ENCODE results near the gene DNAJC13. TPM values are rescaled to one million over a fixed set of nuclear protein-coding genes. Genes with fewer than 3 reads are reported as not detected.
A peak's percentile ranks its signal among the peaks of the same experiment; 100 is the strongest.

The DNAJC13 gene
- total RNA-seq, 2 experiments from 2014 or later: 29.9 to 32.0 TPM

- POLR2A ChIA-PET: interaction anchor here (1.8 kb wide), 1 partner anchor 10 kb away, joined by 11 read pairs; no protein-coding TSS in a partner anchor
- no peak for DNase-seq
- peaks cover 26% of the 10 kb centered on the region for H3K4me1 Mint-ChIP-seq (ENCODE audit: low read depth)
- peaks cover 2% of the 10 kb centered on the region for H3K36me3 Mint-ChIP-seq (ENCODE audit: low read depth)
- no peaks in the 10 kb centered on the region for H3K27me3 Mint-ChIP-seq
- CTCF ChIA-PET: no interaction called here
- intact Hi-C loops (cut with micrococcal nuclease): no loop called here
- no peak for TF ChIP-seq CTCF (IDR thresholded peaks at IDR 0.05)
- no peak overlapping the region for H3K27ac Mint-ChIP-seq
- no peak for ATAC-seq
- no peaks in the 10 kb centered on the region for H3K9me3 Mint-ChIP-seq
- H3K4me3 Mint-ChIP-seq: peak overlapping the region; percentile 95
Measured at GRCh38 chr3:132416161-132416560, 1.1 kb upstream of the DNAJC13 start.

- Mint-ChIP-seq H3K4me1 (ENCODE audit: low read depth) (peaks cover 29% of the 10 kb centered on the region), H3K36me3 (ENCODE audit: low read depth) (peaks cover 3% of the 10 kb centered on the region), H3K9me3 (no peaks in the 10 kb centered on the region), H3K4me3 (peak overlapping the region; percentile 95), H3K27me3 (no peaks in the 10 kb centered on the region), H3K27ac (peak overlapping the region; percentile 94)
- TF ChIP-seq CTCF (IDR thresholded peaks at IDR 0.05): no peak
- ChIA-PET POLR2A (interaction anchor here (0.7 to 1.8 kb wide), 5 partner anchors 9 to 82 kb away, joined by 3 to 11 read pairs (median 3); no protein-coding TSS in a partner anchor), CTCF (interaction anchor here (0.9 to 1.1 kb wide), 2 partner anchors 18 to 72 kb away, joined by 3 to 4 read pairs; no protein-coding TSS in a partner anchor)
- intact Hi-C loops (cut with micrococcal nuclease): no loop called here
- peak; percentile 57 for ATAC-seq
- DNase-seq: peak; percentile 72
Measured at GRCh38 chr3:132417695-132418411, 551 bp downstream of the DNAJC13 start.

- H3K4me1 Mint-ChIP-seq (ENCODE audit: low read depth): peaks cover 36% of the 10 kb centered on the region
- POLR2A ChIA-PET: no interaction called here
Measured at GRCh38 chr3:132418916-132419315, 1.6 kb downstream of the DNAJC13 start.

GRCh38 chr3:132421832-132422231 lies 4.5 kb downstream of the DNAJC13 start:
- DNase-seq (no peak), ATAC-seq (no peak)
- Mint-ChIP-seq H3K9me3 (no peaks in the 10 kb centered on the region), H3K36me3 (ENCODE audit: low read depth) (peaks cover 3% of the 10 kb centered on the region), H3K27me3 (no peaks in the 10 kb centered on the region), H3K4me1 (ENCODE audit: low read depth) (peaks cover 43% of the 10 kb centered on the region), H3K27ac (no peak overlapping the region), H3K4me3 (no peak overlapping the region)
- TF ChIP-seq CTCF (IDR thresholded peaks at IDR 0.05): no peak
- intact Hi-C loops (cut with micrococcal nuclease): no loop called here
- ChIA-PET CTCF (no interaction called here), POLR2A (no interaction called here)

More at GRCh38 chr3:132418916-132419315, 1.6 kb downstream of the DNAJC13 start:
- no peak for TF ChIP-seq CTCF (IDR thresholded peaks at IDR 0.05)
- no peak for DNase-seq
- ATAC-seq: no peak
- Mint-ChIP-seq H3K9me3 (no peaks in the 10 kb centered on the region), H3K36me3 (ENCODE audit: low read depth) (peaks cover 3% of the 10 kb centered on the region), H3K27ac (peak overlapping the region; percentile 10), H3K4me3 (peak overlapping the region; percentile 95), H3K27me3 (no peaks in the 10 kb centered on the region)
- CTCF ChIA-PET: interaction anchor here (1.0 kb wide), 1 partner anchor 76 kb away, joined by 3 read pairs; no protein-coding TSS in a partner anchor
- intact Hi-C loops (cut with micrococcal nuclease): no loop called here

- intact Hi-C loops (cut with micrococcal nuclease): no loop called here
- H3K36me3 Mint-ChIP-seq (ENCODE audit: low read depth): peaks cover 3% of the 10 kb centered on the region
- CTCF ChIA-PET: no interaction called here
- no peak overlapping the region for H3K4me3 Mint-ChIP-seq
- H3K9me3 Mint-ChIP-seq: no peaks in the 10 kb centered on the region
- ATAC-seq: no peak
- POLR2A ChIA-PET: interaction anchor here (1.6 kb wide), 1 partner anchor 10 kb away, joined by 4 read pairs; no protein-coding TSS in a partner anchor
- no peaks in the 10 kb centered on the region for H3K27me3 Mint-ChIP-seq
- peaks cover 43% of the 10 kb centered on the region for H3K4me1 Mint-ChIP-seq (ENCODE audit: low read depth)
- no peak overlapping the region for H3K27ac Mint-ChIP-seq
- no peak for DNase-seq
- TF ChIP-seq CTCF (IDR thresholded peaks at IDR 0.05): no peak
Measured at GRCh38 chr3:132422531-132422930, 5.2 kb downstream of the DNAJC13 start.
